ENCODE results near the gene SLAMF6.

SLAMF6 gene

DNA sequence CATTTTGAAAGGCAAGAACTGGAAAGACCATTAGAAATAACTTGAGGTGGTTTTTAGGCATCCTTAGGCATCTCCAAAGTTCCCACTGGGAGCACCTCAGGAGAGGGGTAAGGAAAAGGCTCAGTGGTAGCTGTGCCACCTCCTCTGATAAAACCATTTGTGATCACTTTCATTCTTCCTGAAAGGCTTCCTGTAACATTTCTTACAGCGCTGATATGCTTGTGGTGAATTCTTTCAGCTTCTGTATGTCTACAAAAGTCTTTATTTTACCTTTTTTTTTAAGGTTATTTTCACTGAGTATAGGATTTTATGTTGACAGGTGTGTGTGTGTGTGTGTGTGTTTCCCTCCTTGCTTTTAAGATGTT, 67.9 kb downstream of the SLAMF6 start:
- Histone ChIP-seq H3K27ac (ENCODE audit: low read depth, low read length) (no peak overlapping the region), H3K4me3 (ENCODE audit: low read depth in 1 of 5, low read length in 5 of 5) (no peak overlapping the region), H3K9ac (ENCODE audit: low read length in 5 of 5) (no peak overlapping the region), H3K27me3 (ENCODE audit: control insufficient read depth in 5 of 5, insufficient read depth in 4 of 5, low read length in 5 of 5) (peaks cover 0 to 3% (median 0%) of the 10 kb centered on the region in 5 donors), H3K36me3 (ENCODE audit: control insufficient read depth in 5 of 5, insufficient read depth in 5 of 5, low read length in 5 of 5) (no peaks in the 10 kb centered on the region), H3K4me1 (ENCODE audit: control insufficient read depth in 5 of 5, insufficient read depth in 5 of 5, low read length in 5 of 5) (peaks cover 0 to 2% (median 0%) of the 10 kb centered on the region in 5 donors), H3K9me3 (ENCODE audit: control insufficient read depth in 5 of 5, low read length in 5 of 5) (no peaks in the 10 kb centered on the region)

DNA sequence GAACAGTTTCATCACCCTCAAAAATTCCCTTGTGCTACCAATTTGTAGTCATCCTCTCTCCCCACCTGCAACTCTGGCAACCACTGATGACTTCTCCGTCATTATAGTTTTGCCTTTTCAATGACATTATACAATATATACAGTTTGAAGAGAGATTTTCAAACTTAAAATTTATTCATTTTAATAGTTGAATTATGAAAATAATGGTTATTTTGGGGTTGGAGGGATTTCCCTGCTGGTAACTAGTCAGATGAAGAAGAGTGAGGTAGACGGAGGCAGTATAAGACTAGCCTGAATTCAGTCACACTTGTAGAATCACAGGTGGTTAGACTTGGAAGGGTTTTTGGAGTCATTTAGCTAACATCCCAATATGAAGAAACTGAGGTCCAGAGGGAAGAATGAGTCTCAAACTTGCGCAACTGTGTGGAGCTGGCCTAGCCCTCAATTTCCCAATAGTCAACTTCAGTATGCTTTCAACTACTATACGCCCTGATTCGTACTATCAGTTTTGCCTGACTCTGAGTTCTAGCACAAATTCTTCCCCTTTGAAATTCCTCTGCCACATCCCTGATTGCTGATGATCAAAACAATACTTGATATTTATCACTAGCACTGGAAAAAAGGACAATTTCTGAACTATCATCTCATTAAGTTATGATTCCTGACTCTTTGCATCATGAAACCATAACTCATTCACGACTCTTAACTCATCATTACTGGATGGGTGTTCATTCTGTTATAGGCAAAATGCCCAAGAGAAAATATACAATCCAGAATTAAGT, 68.5 kb downstream of the SLAMF6 start:
- Histone ChIP-seq H3K4me3 (ENCODE audit: low read depth in 1 of 5, low read length in 5 of 5) (no peak overlapping the region), H3K27ac (ENCODE audit: low read depth, low read length) (no peak overlapping the region), H3K4me1 (ENCODE audit: control insufficient read depth in 5 of 5, insufficient read depth in 5 of 5, low read length in 5 of 5) (peaks cover 0 to 2% (median 0%) of the 10 kb centered on the region in 5 donors), H3K36me3 (ENCODE audit: control insufficient read depth in 5 of 5, insufficient read depth in 5 of 5, low read length in 5 of 5) (no peaks in the 10 kb centered on the region), H3K27me3 (ENCODE audit: control insufficient read depth in 5 of 5, insufficient read depth in 4 of 5, low read length in 5 of 5) (peaks cover 0 to 3% (median 0%) of the 10 kb centered on the region in 5 donors), H3K9me3 (ENCODE audit: control insufficient read depth in 5 of 5, low read length in 5 of 5) (no peaks in the 10 kb centered on the region), H3K9ac (ENCODE audit: low read length in 5 of 5) (no peak overlapping the region)

DNA sequence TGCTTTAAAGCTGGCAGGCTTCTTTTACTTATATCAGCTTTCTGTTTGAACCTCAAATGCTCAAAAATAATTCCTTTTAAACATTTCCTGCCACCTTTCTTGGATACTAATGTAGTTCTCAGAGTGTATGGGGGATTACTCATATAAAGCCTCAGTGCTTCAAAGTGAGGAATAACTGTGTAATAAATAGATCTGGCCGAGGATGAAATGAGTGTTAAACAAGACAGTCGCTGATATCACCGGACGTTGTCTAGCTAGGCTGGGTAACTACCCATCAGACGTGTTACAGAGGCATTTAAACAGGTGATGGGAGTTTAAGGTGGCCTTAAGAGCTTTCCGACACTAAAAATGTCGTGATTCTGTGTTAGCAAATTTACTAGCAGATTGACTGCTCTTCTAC, 69.6 kb downstream of the SLAMF6 start:
- no peak overlapping the region for H3K27ac ChIP-seq (ENCODE audit: low read depth, low read length)
- H3K4me3 ChIP-seq (ENCODE audit: low read depth in 1 of 5, low read length in 5 of 5), result no peak overlapping the region
- H3K36me3 ChIP-seq (ENCODE audit: control insufficient read depth in 5 of 5, insufficient read depth in 5 of 5, low read length in 5 of 5), result no peaks in the 10 kb centered on the region
- H3K9ac ChIP-seq (ENCODE audit: low read length in 5 of 5), result no peak overlapping the region
- H3K9me3 ChIP-seq (ENCODE audit: control insufficient read depth in 5 of 5, low read length in 5 of 5), result no peaks in the 10 kb centered on the region
- no peaks in the 10 kb centered on the region for H3K4me1 ChIP-seq (ENCODE audit: control insufficient read depth in 5 of 5, insufficient read depth in 5 of 5, low read length in 5 of 5)
- H3K27me3 ChIP-seq (ENCODE audit: control insufficient read depth in 5 of 5, insufficient read depth in 4 of 5, low read length in 5 of 5), result no peaks in the 10 kb centered on the region

DNA sequence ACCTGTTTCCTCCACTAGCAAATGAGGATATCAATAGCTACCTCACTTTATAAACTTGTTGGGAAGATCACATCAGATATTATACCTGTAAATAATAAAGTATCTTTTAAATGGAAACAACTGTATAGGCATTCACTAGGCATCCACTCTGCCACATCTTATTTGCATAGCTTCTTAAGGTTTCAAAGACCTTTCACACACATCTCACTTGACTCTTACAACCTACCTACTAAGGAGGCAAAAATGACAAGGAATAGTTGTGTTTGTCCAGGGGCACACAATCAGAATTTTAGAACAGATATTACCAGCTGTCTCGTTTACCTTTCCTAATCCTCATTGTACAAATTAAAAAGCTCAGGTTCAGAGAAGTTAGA, 71.2 kb downstream of the SLAMF6 start:
- Histone ChIP-seq H3K9ac (ENCODE audit: low read length in 5 of 5) (no peak overlapping the region), H3K36me3 (ENCODE audit: control insufficient read depth in 5 of 5, insufficient read depth in 5 of 5, low read length in 5 of 5) (no peaks in the 10 kb centered on the region), H3K4me1 (ENCODE audit: control insufficient read depth in 5 of 5, insufficient read depth in 5 of 5, low read length in 5 of 5) (no peaks in the 10 kb centered on the region), H3K4me3 (ENCODE audit: low read depth in 1 of 5, low read length in 5 of 5) (no peak overlapping the region), H3K9me3 (ENCODE audit: control insufficient read depth in 5 of 5, low read length in 5 of 5) (no peaks in the 10 kb centered on the region), H3K27ac (ENCODE audit: low read depth, low read length) (no peak overlapping the region), H3K27me3 (ENCODE audit: control insufficient read depth in 5 of 5, insufficient read depth in 4 of 5, low read length in 5 of 5) (no peaks in the 10 kb centered on the region)

- no peak overlapping the region for H3K27ac ChIP-seq (ENCODE audit: low read depth, low read length)
- no peaks in the 10 kb centered on the region for H3K9me3 ChIP-seq (ENCODE audit: control insufficient read depth in 5 of 5, low read length in 5 of 5)
- no peaks in the 10 kb centered on the region for H3K4me1 ChIP-seq (ENCODE audit: control insufficient read depth in 5 of 5, insufficient read depth in 5 of 5, low read length in 5 of 5)
- no peak overlapping the region for H3K9ac ChIP-seq (ENCODE audit: low read length in 5 of 5)
- no peaks in the 10 kb centered on the region for H3K36me3 ChIP-seq (ENCODE audit: control insufficient read depth in 5 of 5, insufficient read depth in 5 of 5, low read length in 5 of 5)
- no peak overlapping the region for H3K4me3 ChIP-seq (ENCODE audit: low read depth in 1 of 5, low read length in 5 of 5)
- H3K27me3 ChIP-seq (ENCODE audit: control insufficient read depth in 5 of 5, insufficient read depth in 4 of 5, low read length in 5 of 5), result no peaks in the 10 kb centered on the region
These were observed 71.8 kb downstream of the SLAMF6 start for GRCh38 chr1:160451119-160451858.

- Histone ChIP-seq H3K9me3 (ENCODE audit: control insufficient read depth in 5 of 5, low read length in 5 of 5) (no peaks in the 10 kb centered on the region), H3K9ac (ENCODE audit: low read length in 5 of 5) (no peak overlapping the region), H3K27ac (ENCODE audit: low read depth, low read length) (no peak overlapping the region), H3K27me3 (ENCODE audit: control insufficient read depth in 5 of 5, insufficient read depth in 4 of 5, low read length in 5 of 5) (no peaks in the 10 kb centered on the region), H3K36me3 (ENCODE audit: control insufficient read depth in 5 of 5, insufficient read depth in 5 of 5, low read length in 5 of 5) (no peaks in the 10 kb centered on the region), H3K4me3 (ENCODE audit: low read depth in 1 of 5, low read length in 5 of 5) (no peak overlapping the region), H3K4me1 (ENCODE audit: control insufficient read depth in 5 of 5, insufficient read depth in 5 of 5, low read length in 5 of 5) (no peaks in the 10 kb centered on the region)
These were observed 73.6 kb downstream of the SLAMF6 start for GRCh38 chr1:160449494-160449893.

DNA sequence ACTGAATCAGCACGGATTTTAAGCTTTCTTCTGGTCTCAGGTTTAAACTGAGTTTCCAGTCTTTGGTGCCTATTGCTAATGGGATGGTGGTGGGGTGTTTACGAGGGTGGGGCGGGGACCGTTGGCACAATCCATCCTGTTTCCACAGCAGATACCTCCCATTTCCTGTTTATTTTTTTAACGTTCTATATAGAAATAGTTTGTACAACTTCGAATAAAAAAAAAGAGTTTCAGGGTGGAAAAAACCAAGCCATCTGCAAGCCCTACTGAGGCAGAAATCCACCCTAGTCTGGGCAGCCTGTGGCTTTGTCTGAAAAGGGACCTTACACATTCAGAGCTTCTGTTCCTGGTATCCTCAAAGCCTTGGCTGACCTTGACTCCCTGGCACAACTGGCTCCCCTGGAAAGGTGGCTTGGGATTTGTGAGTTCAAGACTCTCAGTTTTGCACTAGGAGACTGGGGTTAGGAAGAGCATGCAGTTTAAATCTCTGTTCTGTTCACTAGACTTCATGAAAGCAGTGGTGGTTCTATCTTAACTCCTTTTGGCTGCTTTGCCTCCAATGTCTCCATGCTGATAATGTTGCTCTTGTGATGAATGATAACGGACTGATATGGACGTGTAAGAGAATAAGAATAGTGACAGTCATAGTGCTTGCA, 76.0 kb downstream of the SLAMF6 start:
- no peaks in the 10 kb centered on the region for H3K36me3 ChIP-seq (ENCODE audit: control insufficient read depth in 5 of 5, insufficient read depth in 5 of 5, low read length in 5 of 5)
- H3K9ac ChIP-seq (ENCODE audit: low read length in 5 of 5), result no peak overlapping the region
- H3K27me3 ChIP-seq (ENCODE audit: control insufficient read depth in 5 of 5, insufficient read depth in 4 of 5, low read length in 5 of 5), result no peaks in the 10 kb centered on the region
- no peaks in the 10 kb centered on the region for H3K4me1 ChIP-seq (ENCODE audit: control insufficient read depth in 5 of 5, insufficient read depth in 5 of 5, low read length in 5 of 5)
- H3K9me3 ChIP-seq (ENCODE audit: control insufficient read depth in 5 of 5, low read length in 5 of 5), result no peaks in the 10 kb centered on the region
- no peak overlapping the region for H3K27ac ChIP-seq (ENCODE audit: low read depth, low read length)
- no peak overlapping the region for H3K4me3 ChIP-seq (ENCODE audit: low read depth in 1 of 5, low read length in 5 of 5)

DNA sequence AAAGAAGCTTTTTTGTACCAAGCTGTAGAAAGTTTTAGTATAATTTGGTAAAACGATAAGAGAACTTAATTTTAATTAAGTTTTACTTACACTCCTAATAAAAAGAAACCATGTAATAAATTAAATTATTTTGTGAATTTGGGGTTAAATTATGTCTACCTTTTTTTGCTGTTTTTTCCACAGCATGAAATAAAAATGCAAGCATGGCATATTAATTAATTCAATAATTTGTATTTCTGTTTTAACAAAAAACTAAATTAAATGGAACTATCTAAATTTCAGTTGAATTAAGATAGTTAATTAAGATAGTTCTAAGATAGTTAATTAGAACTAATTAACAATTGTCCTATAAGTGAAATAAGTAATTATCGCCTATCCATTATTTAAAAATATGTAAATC, 83.3 kb downstream of the SLAMF6 start:
- Histone ChIP-seq H3K9me3 (ENCODE audit: control insufficient read depth in 5 of 5, low read length in 5 of 5) (no peaks in the 10 kb centered on the region), H3K27ac (ENCODE audit: low read depth, low read length) (no peak overlapping the region), H3K27me3 (ENCODE audit: control insufficient read depth in 5 of 5, insufficient read depth in 4 of 5, low read length in 5 of 5) (no peaks in the 10 kb centered on the region), H3K36me3 (ENCODE audit: control insufficient read depth in 5 of 5, insufficient read depth in 5 of 5, low read length in 5 of 5) (no peaks in the 10 kb centered on the region), H3K9ac (ENCODE audit: low read length in 5 of 5) (no peak overlapping the region), H3K4me3 (ENCODE audit: low read depth in 1 of 5, low read length in 5 of 5) (no peak overlapping the region), H3K4me1 (ENCODE audit: control insufficient read depth in 5 of 5, insufficient read depth in 5 of 5, low read length in 5 of 5) (no peaks in the 10 kb centered on the region)

DNA sequence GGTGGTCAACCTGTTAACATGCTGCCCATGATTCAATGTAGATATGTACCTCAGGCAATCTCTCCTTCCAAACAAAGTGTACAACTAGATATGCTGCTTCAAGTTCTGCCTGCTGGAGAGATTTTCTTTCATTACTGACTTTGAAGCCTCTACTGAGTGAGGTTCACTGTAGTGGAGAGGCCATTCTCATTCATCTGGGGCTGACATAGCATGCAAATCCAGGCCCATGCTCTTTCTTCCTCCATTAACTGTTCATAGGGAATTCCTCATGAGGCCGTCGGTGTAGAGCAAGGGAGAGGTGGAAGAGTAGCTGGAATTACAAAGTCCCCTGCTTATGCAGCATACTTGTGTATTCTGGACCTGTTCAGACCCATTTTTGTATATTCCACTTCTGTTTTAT, 84.1 kb downstream of the SLAMF6 start:
- Histone ChIP-seq H3K9ac (ENCODE audit: low read length in 5 of 5) (no peak overlapping the region), H3K9me3 (ENCODE audit: control insufficient read depth in 5 of 5, low read length in 5 of 5) (no peaks in the 10 kb centered on the region), H3K36me3 (ENCODE audit: control insufficient read depth in 5 of 5, insufficient read depth in 5 of 5, low read length in 5 of 5) (no peaks in the 10 kb centered on the region), H3K4me3 (ENCODE audit: low read depth in 1 of 5, low read length in 5 of 5) (no peak overlapping the region), H3K27me3 (ENCODE audit: control insufficient read depth in 5 of 5, insufficient read depth in 4 of 5, low read length in 5 of 5) (no peaks in the 10 kb centered on the region), H3K27ac (ENCODE audit: low read depth, low read length) (no peak overlapping the region), H3K4me1 (ENCODE audit: control insufficient read depth in 5 of 5, insufficient read depth in 5 of 5, low read length in 5 of 5) (no peaks in the 10 kb centered on the region)

- Histone ChIP-seq H3K4me1 (ENCODE audit: control insufficient read depth in 5 of 5, insufficient read depth in 5 of 5, low read length in 5 of 5) (no peaks in the 10 kb centered on the region), H3K9ac (ENCODE audit: low read length in 5 of 5) (no peak overlapping the region), H3K36me3 (ENCODE audit: control insufficient read depth in 5 of 5, insufficient read depth in 5 of 5, low read length in 5 of 5) (no peaks in the 10 kb centered on the region), H3K4me3 (ENCODE audit: low read depth in 1 of 5, low read length in 5 of 5) (peak overlapping the region in 3 of 5 donors; percentile 1 to 29 (median 20)), H3K27ac (ENCODE audit: low read depth, low read length) (no peak overlapping the region), H3K27me3 (ENCODE audit: control insufficient read depth in 5 of 5, insufficient read depth in 4 of 5, low read length in 5 of 5) (no peaks in the 10 kb centered on the region), H3K9me3 (ENCODE audit: control insufficient read depth in 5 of 5, low read length in 5 of 5) (no peaks in the 10 kb centered on the region)
These were observed 84.6 kb downstream of the SLAMF6 start for GRCh38 chr1:160438317-160438918.

Measured in subcutaneous abdominal adipose tissue (tissue), 5 donors.